NOMO-1 (cell line): ENCODE results near the gene MAP4K4.
A peak's percentile ranks its signal among the peaks of the same experiment; 100 is the strongest.

ENCODE experiments used
- DNase-seq, 2 experiments: peaks; one replicate each; lab custom pipeline; 2025; ENCODE audit not compliant: unreplicated experiment in 2 of 2; lab: John Stamatoyannopoulos, UW

The MAP4K4 gene

DNA sequence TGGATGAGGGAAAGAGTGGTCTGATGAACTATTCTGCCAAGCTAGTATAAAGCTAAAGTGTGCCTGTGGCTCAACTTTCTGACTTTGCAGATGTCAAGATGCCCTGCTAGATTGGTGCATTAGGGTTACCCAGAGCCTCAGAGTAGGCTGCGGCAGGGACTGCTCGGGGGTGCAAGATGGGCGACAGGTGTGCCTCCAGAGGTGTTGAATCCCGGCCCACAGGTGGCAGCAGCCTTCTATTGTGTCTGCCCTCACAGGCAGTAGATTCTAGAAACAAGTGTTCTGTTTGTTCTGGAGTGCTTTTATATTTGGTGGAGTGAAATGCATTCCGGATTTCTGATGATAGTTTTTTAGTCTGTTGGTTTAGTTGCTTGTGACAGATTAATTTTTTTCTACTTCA is 162.7 kb downstream of the MAP4K4 start:
- DNase-seq = no peak

DNA sequence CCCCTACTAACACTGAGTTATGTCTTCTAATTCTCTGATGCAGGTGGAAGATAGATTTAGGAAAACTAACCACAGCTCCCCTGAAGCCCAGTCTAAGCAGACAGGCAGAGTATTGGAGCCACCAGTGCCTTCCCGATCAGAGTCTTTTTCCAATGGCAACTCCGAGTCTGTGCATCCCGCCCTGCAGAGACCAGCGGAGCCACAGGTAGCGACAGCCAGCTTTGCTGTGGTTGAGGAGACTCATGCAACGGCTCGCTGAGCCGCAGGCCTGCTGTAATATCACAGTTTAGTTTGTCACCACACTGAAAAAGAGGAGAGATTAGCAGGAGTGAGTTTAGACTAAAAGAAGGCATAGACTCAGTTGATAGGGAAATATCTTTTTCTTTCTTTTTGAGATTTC is 163.3 kb downstream of the MAP4K4 start:
- no peak for DNase-seq

DNA sequence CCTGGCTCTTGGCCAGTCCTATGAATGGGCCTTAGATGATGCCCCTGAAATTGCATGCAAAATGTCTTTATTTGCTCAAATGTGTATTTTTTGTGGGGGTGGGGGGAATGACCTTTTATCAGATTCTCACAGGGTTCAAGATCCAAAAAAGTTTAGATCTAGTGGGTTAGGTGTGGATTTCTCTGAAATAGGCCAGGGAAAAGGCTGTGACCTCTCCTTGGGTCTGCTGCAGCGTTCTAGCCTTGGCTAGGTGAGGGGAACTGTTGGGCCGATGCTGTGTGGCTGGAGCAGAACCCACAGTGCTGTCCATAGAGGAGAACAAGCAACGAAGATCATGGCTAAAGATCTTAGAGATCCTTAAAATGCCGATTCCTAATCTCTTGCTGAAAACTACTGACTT is 163.9 kb downstream of the MAP4K4 start:
- no peak for DNase-seq

DNA sequence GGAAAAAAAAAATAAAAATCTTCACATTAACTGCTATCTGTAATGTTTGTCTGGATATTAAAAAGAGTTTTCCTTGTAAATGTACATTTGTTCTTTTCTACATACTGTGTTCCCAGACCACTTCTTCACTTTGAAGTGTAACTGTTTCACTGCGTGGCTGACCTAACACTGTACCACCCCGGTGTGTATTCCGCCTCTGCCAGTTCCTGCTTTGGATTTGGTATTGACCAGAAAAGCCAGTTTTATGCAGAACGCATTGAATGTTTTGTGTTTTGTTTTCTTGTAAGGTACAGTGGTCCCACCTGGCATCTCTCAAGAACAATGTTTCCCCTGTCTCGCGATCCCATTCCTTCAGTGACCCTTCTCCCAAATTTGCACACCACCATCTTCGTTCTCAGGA is 166.0 kb downstream of the MAP4K4 start:
- no peak for DNase-seq

DNA sequence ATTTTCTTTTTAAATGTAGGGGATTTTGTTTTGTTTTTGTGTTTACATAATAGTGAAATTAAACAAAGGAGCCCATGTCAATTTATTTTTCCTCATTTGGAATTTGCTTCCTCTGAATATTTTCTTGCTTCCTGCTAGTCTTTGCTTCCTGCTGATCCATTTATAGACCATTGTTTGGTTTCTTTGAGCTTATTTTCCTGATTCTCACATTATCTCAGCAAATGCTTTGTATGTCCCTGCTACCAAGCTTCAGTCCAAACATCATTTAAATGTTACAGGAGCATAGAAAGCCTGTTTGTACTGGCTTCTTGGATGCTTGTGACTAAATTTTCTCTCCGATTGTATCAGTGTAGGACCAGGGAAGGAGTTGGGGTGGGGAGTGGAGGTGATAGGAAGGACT is 166.9 kb downstream of the MAP4K4 start:
- no peak for DNase-seq

DNA sequence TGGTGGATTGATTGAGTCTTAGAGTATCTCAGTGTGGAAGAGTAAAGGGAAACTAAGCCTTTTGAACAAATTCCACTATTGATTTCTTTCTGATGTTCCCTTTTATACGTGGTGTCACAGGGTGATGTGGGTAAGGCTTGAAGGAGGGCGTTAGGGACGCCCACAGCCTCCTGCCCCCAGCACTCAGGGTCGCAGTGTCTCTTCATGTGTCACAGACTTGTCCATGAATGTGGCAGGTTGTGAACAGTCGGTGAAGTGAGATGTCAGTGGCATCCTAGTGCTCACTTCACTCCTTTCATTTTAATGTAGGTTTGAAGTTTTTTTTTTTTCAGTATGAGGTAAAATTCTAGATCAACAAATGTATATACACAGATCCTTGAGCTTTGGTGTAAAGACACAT is 171.0 kb downstream of the MAP4K4 start:
- DNase-seq = no peak

DNA sequence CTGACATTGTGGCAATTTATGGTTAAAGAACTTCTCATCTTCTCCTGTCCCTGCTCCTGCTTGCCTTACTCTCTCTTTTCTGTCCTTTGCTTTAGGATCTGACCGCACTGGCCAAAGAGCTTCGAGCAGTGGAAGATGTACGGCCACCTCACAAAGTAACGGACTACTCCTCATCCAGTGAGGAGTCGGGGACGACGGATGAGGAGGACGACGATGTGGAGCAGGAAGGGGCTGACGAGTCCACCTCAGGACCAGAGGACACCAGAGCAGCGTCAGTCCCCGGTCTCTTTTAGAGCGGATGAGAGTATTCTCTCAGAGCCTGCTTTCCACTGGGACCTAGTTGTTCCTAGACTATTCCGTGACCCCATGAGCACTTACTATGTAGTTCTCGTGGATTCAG is 172.0 kb downstream of the MAP4K4 start:
- no peak for DNase-seq

DNA sequence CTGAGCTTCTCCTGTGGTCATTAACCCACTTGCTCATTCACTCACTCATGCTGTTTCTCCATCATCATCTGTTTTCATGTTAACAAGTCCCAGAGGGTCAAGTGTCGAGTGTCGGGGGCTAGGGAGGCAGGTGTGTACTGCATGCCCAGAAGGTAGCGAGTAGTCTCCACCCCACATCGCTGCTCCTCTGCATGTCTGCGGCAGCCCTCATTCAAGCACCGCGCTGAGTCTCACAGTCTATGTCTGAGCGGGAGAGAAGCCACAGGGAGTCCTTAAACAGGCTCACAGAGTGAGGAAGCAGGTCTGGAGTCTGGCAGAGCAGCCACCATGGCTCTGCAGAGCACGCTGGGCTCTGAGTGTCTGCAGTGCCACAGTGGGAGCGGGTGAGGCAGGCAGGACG is 172.9 kb downstream of the MAP4K4 start:
- no peak for DNase-seq

DNA sequence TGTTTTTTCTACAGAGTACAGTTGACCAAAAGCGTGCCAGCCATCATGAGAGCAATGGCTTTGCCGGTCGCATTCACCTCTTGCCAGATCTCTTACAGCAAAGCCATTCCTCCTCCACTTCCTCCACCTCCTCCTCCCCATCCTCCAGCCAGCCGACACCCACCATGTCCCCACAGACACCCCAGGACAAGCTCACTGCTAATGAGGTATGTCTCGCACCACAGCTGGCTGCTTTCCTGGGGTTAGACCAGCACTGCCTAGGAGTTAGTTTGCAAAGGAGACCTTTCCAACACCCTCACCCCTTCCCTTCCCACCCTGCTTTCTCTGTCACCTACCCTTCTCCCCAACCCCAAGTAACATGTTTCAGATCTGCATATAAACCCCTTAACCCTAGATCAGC is 174.0 kb downstream of the MAP4K4 start:
- DNase-seq = no peak

DNA sequence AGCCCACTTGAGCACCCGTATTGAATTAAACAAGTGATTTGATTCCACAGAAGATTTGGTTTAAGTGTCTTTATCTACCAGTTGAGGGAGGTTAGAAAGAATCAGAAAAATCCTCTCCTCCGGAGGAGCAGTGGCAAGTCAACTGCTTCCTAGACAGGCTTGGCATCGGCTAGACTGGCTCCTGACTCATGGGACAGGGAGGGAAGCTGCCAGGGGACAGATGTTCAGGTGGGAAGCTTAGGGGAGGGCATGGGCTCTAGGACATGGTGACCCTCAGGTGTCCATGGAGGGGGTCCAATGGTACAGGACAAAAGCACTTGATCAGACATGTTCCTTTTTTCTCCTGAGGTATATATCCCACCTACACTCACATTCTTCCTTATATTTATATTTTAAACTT is 175.0 kb downstream of the MAP4K4 start:
- no peak for DNase-seq

DNA sequence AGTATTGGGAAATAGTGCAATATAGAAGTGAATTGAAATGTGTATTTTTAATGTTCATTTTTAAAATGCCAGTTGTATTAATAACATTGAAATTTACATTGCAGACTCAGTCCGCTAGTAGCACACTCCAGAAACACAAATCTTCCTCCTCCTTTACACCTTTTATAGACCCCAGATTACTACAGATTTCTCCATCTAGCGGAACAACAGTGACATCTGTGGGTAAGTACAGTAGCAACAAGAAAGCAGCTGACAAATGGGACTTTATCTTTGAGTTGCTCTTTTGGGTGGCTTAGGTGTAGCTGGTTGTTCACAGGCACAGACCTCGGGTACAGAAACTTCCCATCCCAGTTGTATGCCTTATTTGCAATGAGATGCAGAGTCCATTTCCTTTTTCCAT is 176.0 kb downstream of the MAP4K4 start:
- DNase-seq = no peak

DNA sequence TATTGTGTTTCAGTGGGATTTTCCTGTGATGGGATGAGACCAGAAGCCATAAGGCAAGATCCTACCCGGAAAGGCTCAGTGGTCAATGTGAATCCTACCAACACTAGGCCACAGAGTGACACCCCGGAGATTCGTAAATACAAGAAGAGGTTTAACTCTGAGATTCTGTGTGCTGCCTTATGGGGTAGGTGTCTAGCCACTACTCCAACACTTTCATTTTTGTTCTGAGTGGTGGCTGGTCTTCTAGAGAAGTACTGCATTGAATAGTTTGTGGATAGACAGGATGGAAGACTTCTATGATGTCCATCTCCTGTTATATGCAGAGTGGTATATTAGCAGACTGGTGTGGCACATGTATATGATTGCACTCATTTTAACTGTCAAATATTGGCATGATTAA is 176.6 kb downstream of the MAP4K4 start:
- DNase-seq = no peak

DNA sequence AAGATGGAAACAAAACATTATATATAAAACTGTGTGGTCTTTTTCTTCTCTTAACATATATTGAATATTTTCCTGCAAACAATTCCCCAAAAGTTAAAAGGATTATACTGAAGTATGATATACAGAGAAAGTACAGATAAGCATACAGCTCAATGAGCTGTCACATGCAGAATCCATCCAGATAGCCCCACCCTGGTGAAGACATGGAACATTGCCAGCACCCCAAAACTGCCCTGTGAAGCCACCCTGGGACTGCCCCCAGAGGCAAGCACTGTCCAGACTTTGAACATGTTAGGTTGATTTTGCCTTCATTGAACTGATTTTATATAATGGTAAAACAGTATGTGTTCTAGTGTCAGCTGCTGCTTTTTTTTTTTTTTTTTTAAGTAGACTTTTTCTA is 182.0 kb downstream of the MAP4K4 start:
- DNase-seq = no peak

DNA sequence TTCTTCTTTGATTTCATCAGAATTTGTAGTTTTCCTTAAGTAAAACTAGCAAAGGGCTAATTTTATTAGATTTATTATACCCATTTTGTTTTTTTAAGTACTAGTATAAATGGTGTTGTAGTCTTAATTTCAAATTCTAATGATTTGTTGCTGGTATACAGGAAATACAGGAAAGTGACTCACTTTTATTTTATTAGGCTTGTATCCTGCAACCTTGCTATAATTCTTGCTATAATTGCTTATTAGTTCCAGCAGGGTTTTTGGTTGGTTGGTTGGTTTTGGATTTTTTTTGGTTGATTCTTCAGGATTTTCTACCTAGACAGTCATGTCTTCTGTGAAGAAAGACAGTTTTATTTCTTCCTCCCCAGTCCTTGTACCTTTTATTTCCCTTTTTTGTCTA is 183.6 kb downstream of the MAP4K4 start:
- DNase-seq = no peak

DNA sequence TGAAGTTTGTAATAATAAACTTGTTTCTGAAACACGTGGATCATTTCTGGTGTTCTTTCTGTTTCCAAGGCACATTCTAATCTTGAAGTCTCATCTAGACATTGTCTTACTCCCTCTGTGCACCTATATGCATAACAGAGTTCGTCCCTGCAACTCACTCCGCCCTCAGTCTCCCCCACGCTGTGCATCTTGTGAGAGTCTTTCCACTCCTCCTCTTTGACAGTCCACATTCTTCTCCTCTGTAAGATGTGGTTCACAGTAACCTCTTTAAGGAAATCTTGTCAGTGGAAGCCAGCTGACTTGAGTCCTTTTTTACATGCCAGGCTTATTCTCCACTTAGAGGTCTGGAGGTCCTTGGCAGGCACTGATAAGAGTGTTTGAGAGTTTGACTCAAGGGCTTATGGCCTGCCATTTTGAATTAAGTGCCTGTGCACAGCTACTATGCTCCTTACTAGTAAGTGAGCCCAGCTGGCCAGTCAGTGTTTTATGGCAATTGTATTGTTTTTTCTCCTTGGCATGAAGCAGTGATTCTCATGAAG is 185.3 kb downstream of the MAP4K4 start:
- no peak for DNase-seq

DNA sequence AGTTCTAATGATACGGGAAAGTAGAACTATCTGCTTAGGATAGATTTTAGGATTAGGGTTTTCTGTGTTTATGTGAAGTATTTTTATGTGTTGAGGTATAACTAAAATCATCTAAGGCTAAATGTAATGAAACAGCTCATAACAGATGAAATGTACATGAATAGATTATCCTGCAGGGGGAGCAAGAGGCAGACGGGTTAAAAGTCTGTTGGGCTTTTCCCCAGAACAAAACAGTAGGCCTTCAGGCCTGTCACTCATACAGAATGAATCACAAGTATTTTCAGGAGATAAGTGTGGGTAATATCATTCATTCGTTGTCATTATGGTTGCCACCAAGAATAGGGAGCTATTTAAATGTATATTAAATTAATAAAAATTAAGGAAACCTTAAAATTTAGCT is 186.4 kb downstream of the MAP4K4 start:
- peak; percentile 68 to 74 for DNase-seq

DNA sequence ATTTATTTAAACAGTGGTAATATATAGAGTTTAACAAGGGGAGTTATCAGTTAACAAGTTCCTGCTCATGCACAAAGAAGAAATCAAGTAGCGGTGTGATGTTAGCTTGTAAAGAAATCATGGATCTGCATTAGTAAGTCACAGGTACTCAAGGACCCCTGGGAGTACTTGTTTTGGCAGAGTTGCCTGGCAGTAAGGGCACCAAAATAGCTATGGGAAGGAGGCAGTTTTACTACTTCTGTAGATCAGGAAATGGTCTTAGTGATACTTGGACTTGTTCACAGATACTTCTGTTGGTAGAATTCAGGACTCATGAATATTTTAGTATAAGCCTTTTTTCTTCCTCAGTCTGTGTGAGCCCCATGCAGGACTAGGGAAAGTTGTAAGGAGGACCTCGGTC is 186.9 kb downstream of the MAP4K4 start:
- no peak for DNase-seq

DNA sequence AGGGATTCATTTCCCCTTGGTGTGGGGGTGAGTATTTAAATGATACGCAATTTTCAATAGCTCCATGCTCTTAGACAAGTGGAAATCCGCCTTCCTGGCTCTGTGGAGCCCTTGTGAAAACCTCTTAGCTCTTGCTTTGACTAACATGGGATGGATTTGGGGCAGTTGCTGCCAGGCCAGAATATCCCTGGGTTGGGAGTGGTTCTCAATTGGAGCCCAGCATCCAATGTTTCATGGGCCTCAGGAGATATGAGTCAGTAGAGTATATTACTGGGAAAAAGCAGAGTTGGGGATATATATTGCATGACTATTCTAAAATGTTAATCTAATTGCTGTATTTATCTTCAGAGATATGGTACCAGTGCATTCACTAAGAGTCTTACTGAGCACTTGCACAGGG is 189.8 kb downstream of the MAP4K4 start:
- no peak for DNase-seq

DNA sequence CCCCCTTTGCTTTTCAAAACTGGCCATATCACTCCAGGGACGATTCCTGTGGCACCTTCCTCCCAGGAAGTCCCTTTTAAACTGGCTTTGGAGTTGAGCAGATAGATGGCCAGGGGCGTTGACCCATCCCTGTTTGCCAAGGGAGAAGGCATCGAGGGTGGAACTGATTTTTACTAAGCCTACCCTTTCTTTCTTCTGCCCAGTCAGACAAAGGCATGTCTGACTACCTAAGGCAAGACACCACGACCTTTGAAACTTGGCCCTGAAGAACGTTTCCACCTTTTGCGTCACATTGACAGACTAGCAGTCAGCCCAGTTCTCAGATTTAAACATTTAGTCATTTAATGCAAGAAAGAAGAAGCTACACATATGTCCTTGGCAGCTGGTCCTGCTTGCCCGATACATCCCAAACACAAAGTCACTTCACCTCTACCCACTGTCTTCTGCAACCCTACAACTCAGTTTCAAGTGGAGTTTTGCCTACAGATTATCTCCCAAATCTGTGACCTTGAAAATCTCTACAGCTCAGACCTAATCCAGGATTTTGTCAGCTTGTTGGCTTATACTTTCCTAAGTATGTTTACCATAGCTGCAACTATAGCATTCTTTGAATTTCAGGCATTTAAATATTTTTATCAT is 192.1 kb downstream of the MAP4K4 start:
- no peak for DNase-seq

DNA sequence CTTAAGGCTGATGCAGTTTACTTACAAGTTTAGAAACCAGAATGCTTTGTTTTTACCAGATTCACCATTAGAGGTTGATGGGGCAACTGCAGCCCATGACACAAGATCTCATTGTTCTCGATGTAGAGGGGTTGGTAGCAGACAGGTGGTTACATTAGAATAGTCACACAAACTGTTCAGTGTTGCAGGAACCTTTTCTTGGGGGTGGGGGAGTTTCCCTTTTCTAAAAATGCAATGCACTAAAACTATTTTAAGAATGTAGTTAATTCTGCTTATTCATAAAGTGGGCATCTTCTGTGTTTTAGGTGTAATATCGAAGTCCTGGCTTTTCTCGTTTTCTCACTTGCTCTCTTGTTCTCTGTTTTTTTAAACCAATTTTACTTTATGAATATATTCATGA is 194.9 kb downstream of the MAP4K4 start:
- DNase-seq = no peak

DNA sequence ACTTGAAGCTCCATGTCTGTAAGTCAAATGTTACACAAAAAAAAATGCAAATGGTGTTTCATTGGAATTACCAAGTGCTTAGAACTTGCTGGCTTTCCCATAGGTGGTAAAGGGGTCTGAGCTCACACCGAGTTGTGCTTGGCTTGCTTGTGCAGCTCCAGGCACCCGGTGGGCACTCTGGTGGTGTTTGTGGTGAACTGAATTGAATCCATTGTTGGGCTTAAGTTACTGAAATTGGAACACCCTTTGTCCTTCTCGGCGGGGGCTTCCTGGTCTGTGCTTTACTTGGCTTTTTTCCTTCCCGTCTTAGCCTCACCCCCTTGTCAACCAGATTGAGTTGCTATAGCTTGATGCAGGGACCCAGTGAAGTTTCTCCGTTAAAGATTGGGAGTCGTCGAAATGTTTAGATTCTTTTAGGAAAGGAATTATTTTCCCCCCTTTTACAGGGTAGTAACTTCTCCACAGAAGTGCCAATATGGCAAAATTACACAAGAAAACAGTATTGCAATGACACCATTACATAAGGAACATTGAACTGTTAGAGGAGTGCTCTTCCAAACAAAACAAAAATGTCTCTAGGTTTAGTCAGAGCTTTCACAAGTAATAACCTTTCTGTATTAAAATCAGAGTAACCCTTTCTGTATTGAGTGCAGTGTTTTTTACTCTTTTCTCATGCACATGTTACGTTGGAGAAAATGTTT is 196.3 kb downstream of the MAP4K4 start:
- DNase-seq = no peak

DNA sequence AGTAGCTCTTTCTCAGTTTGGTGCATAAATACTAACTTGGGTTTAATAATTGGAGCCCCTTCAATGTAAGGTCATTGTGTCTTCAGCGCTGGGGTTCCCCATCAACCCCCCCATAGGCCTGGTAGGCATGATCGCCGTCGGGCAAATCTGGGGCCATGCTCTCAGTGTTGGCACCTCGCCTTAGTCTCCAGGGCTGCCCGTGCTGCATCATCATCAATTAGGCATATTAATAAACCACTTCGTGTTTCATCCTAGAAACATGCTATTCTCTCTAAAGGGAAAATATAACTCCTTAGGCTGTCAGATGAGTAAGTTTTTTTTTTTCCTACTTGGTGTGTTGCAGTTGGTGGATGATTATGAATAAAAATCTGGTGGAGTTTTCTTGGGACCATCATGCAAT is 197.5 kb downstream of the MAP4K4 start:
- DNase-seq = no peak
